ENCODE results near the gene HTR7. TPM values are rescaled to one million over a fixed set of nuclear protein-coding genes. Genes with fewer than 3 reads are reported as not detected.
A peak's percentile ranks its signal among the peaks of the same experiment; 100 is the strongest.

HTR7 gene
- total RNA-seq, 1 donor from 2014 or later = 0.74 TPM

- Histone ChIP-seq H3K27ac (no peak overlapping the region), H3K36me3 (no peaks in the 10 kb centered on the region), H3K27me3 (no peaks in the 10 kb centered on the region), H3K4me3 (no peak overlapping the region), H3K9me3 (no peaks in the 10 kb centered on the region), H3K4me1 (no peaks in the 10 kb centered on the region)
- TF ChIP-seq POLR2AphosphoS5 (IDR thresholded peaks at IDR 0.05; ENCODE audit: insufficient read depth in 1 of 2, low read depth in 1 of 2) (no peak), CTCF (IDR thresholded peaks at IDR 0.05) (no peak), POLR2A (IDR thresholded peaks at IDR 0.05) (no peak)
- DNase-seq (ENCODE audit: extremely low spot score in 2 of 2) = no peak
- intact Hi-C loops (cut with DNase I) = no loop called here
Measured at GRCh38 chr10:90788199-90788491, 69.7 kb downstream of the HTR7 start.

GRCh38 chr10:90787393-90788198 is 70.2 kb downstream of the HTR7 start:
- no peaks in the 10 kb centered on the region for H3K9me3 ChIP-seq
- H3K36me3 ChIP-seq = no peaks in the 10 kb centered on the region
- intact Hi-C loops (cut with DNase I) = no loop called here
- DNase-seq (ENCODE audit: extremely low spot score in 2 of 2) = no peak
- no peaks in the 10 kb centered on the region for H3K27me3 ChIP-seq
- no peaks in the 10 kb centered on the region for H3K4me1 ChIP-seq
- no peak overlapping the region for H3K27ac ChIP-seq
- H3K4me3 ChIP-seq = no peak overlapping the region
- TF ChIP-seq POLR2AphosphoS5 (IDR thresholded peaks at IDR 0.05; ENCODE audit: insufficient read depth in 1 of 2, low read depth in 1 of 2) (no peak), CTCF (IDR thresholded peaks at IDR 0.05) (peak in 2 of 3 experiments; percentile 23 to 42), POLR2A (IDR thresholded peaks at IDR 0.05) (no peak)

- DNase-seq (ENCODE audit: extremely low spot score in 2 of 2) = no peak
- Histone ChIP-seq H3K27ac (no peak overlapping the region), H3K27me3 (no peaks in the 10 kb centered on the region), H3K36me3 (no peaks in the 10 kb centered on the region), H3K9me3 (no peaks in the 10 kb centered on the region), H3K4me3 (no peak overlapping the region), H3K4me1 (no peaks in the 10 kb centered on the region)
- TF ChIP-seq CTCF (IDR thresholded peaks at IDR 0.05) (no peak), POLR2AphosphoS5 (IDR thresholded peaks at IDR 0.05; ENCODE audit: insufficient read depth in 1 of 2, low read depth in 1 of 2) (no peak), POLR2A (IDR thresholded peaks at IDR 0.05) (no peak)
- intact Hi-C loops (cut with DNase I) = no loop called here
Measured at GRCh38 chr10:90785782-90786181, 72.1 kb downstream of the HTR7 start.

GRCh38 chr10:90784771-90785170 is 73.1 kb downstream of the HTR7 start:
- Histone ChIP-seq H3K9me3 (no peaks in the 10 kb centered on the region), H3K36me3 (no peaks in the 10 kb centered on the region), H3K4me3 (no peak overlapping the region), H3K27ac (no peak overlapping the region), H3K27me3 (no peaks in the 10 kb centered on the region), H3K4me1 (no peaks in the 10 kb centered on the region)
- TF ChIP-seq CTCF (IDR thresholded peaks at IDR 0.05) (no peak), POLR2A (IDR thresholded peaks at IDR 0.05) (no peak), POLR2AphosphoS5 (IDR thresholded peaks at IDR 0.05; ENCODE audit: insufficient read depth in 1 of 2, low read depth in 1 of 2) (no peak)
- intact Hi-C loops (cut with DNase I) = no loop called here
- no peak for DNase-seq (ENCODE audit: extremely low spot score in 2 of 2)

GRCh38 chr10:90780488-90780887 is 77.4 kb downstream of the HTR7 start:
- DNase-seq (ENCODE audit: extremely low spot score in 2 of 2) = no peak
- Histone ChIP-seq H3K36me3 (no peaks in the 10 kb centered on the region), H3K4me3 (no peak overlapping the region), H3K27ac (no peak overlapping the region), H3K4me1 (no peaks in the 10 kb centered on the region), H3K27me3 (no peaks in the 10 kb centered on the region), H3K9me3 (no peaks in the 10 kb centered on the region)
- TF ChIP-seq POLR2A (IDR thresholded peaks at IDR 0.05) = no peak
- intact Hi-C loops (cut with DNase I) = no loop called here
